Measurements from ENCODE around the gene NCS1.

- TF ChIP-seq CTCF (IDR thresholded peaks at IDR 0.05; ENCODE audit: insufficient read depth, low read depth, low read length), result no peak
- no peak for TF ChIP-seq EZH2 (IDR thresholded peaks at IDR 0.05; ENCODE audit: insufficient read depth, low read length)
Measured at GRCh38 chr9:130285271-130285670, 113.1 kb downstream of the NCS1 start.

Measured in astrocyte (in vitro differentiated cells and primary cell).